Fibroblast of skin of right quadriceps (primary cell): ENCODE data around the gene NALCN.

Experiments used
- DNase-seq: peaks from one replicate; pipeline ENCODE4 v3.0.0-alpha.2; 2013

NALCN gene

GRCh38 chr13:101412076-101412475, 4.2 kb downstream of the NALCN start:
- DNase-seq, result no peak

- DNase-seq, result no peak
Observed at GRCh38 chr13:101408992-101409656, 7.2 kb downstream of the NALCN start.

DNA sequence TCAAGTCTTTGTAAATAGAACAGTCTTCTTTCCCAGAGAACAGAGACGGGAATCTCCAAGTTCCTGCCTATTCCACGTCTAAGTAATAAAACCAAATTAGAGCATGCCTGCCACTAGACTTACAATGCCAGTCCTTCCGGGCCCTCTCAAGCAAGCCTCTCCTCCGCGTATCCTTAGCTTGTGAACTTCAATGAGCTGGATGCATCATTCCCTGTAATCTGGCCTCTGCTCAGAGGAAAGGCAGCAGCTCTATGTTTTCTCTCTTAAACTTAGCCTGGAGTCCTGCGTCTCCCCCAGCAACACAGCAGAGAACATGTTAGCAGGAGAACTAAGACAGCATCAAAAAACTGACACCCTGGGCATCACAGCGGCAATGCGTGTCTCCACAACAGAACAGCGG, 8.2 kb downstream of the NALCN start:
- DNase-seq, result no peak

GRCh38 chr13:101406791-101407190, 9.5 kb downstream of the NALCN start:
- peak; percentile 37 for DNase-seq

DNA sequence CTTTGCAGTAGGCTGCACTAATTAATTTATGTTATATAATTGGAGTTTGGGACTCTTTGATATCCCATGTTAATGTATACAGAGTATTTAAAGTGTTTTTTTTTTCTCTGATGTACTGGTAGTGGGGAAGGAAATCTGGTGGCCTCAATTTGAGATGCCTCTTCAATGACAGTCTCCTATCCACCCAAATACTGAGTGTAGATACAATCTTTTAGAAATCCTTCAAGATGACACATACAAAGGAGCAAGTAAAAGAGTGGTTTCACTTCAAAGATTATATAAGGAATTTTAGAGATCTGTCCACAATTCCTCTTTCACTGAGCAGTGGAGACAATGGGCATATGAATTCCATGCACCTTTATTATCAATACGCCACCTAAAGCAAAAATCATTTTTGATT, 15.1 kb downstream of the NALCN start:
- peak; percentile 28 for DNase-seq

DNA sequence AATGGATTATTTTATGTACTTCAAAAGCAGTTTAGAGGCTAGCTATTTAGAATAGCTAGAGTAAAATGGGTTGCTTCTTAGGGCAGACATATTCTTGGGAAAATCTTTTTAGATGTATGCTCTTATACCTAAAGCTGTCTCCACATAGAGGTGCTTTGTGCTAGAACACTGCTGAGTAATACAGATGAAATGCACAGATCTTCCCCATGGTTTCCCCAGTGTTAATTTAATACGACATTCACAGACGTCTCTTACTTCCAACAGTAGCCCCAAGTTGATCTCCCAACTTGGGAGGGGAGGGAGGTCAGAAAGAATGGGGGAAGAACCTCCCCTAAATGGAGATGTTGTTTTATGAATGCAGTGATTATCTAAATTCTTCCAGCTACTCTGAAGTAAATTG, 16.9 kb downstream of the NALCN start:
- DNase-seq, result peak; percentile 42

- DNase-seq, result peak; percentile 80
Observed at GRCh38 chr13:101398920-101399319, 17.4 kb downstream of the NALCN start.

- peak; percentile 74 for DNase-seq
Observed at GRCh38 chr13:101398191-101398590, 18.1 kb downstream of the NALCN start.

DNA sequence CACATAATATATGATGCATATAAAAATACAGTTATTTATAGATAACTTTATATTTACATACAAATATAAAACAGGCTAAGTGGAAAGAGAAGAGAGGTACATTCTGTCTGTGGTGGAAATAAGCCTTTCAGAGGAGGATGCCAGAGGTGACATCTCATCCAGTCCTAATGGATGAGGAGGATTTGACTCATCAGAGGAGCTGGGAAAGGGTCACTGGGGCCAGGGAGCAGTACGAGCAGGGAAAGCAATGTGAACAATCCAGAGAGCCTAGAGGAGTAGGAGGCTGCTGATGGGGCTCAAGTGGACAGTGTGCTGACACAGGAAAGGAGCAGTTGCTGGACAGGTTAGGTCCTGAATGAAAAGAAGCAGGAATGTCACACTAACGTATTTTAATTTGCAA, 18.6 kb downstream of the NALCN start:
- DNase-seq, result peak; percentile 84

GRCh38 chr13:101394605-101395004, 21.7 kb downstream of the NALCN start:
- DNase-seq, result no peak

DNA sequence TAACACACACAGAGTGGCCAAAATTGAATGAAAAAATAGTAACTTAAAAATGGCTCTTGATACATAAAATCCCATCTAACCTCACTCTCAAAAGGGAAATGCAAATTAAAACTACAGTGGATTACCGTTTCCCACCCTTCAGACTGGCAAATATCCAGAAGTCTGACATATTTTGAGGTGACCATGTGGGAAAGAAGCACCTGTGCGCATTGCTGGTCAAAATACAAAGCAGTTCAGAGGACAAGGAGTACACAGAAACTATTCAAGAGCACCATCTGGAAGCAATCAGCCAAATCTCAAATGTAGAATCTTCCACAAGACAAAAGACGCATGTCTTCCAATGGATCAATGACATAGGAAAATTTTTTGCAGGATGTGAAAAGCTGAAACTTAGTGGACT, 23.2 kb downstream of the NALCN start:
- no peak for DNase-seq

DNA sequence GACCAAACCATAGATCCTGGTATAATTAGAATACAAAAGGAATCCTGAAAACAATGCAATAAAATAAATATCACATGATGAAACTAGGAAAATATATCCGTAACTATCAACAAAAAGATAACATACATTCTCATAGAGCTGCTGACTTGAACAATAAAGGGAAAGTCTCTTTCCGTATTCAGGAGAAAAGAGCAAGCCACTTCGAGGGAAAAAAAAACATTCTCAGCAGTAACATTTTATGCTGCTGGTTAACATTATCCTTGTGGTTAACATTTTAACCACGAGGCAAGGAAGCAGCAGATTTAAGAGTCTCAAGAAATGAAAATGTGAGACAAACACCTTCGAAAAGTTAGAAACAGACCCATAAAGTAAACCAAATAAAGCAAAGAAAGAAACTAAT, 25.8 kb downstream of the NALCN start:
- peak; percentile 61 for DNase-seq

DNA sequence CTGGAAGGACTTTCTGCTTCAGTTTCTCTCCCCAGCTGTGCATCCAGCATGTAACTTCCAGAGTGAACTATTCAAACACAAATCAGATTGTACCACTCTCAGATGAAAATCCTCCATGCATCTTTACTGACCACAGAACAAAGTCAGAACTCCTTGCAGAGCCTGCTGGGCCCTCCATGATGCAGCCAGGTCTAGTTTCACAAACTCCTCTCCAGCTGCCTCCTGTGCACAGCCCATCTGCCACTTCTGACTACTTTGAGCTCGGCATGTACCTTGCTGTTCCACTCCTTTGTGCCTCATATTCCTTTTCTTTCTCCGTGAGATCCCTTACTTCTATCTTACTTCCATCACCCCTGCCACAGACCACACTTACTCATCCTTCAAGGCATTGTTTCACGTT, 31.4 kb downstream of the NALCN start:
- no peak for DNase-seq

DNA sequence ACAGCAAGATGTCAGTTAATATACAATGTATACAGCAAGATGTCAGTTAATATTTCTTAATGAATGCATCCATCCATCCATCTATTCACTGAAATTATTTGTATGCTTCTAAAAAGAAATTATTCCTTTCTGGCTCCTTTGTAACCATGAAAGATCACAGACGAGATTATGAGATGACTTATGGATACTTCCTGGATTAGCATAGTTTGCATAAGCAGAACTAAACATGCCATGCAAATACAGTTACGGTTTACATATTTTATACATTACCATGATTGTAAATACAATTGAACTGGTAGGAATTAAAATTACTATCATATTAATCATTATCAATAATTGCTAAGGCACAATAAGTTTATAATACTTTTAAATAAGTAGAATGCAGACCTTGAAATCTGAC, 32.7 kb downstream of the NALCN start:
- DNase-seq, result peak; percentile 17

DNA sequence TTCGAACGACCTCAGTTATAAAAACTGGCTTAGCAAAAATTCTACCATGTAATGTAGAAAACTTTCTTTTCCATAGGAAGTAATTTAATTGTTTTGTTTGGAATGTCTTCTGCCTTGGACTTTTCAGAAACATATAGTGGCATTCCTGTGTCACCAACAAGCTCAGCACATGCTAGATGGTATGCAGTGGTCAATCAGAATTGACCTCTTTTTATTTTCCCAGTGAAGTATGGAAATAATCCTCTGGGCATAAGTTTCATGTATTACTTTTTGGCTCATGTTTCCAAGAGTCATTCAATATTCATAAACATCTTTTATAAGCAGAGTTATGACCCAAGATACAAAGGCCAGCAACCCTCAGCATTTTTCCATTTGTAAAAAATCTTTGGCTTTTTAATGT, 33.6 kb downstream of the NALCN start:
- no peak for DNase-seq

GRCh38 chr13:101382086-101382485, 34.2 kb downstream of the NALCN start:
- no peak for DNase-seq

DNA sequence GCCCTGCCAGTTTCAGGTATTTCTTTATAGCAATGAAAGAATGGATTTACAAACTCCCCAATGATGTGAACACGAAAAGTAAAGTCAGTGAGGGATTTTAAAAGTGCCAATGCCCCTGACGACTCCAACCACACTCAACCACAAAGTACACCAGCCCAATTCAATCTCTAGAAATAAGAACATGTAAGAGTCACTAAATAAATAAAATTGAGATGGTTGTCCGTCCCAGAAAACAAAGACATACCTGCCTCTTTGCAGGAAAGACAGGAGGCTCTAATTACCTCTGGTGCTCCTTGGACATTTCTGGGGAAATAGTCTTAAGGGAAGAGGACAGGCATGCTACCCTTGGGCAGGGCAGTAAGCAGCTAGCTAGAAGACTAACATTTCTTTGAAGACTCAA, 55.8 kb downstream of the NALCN start:
- DNase-seq, result no peak

DNA sequence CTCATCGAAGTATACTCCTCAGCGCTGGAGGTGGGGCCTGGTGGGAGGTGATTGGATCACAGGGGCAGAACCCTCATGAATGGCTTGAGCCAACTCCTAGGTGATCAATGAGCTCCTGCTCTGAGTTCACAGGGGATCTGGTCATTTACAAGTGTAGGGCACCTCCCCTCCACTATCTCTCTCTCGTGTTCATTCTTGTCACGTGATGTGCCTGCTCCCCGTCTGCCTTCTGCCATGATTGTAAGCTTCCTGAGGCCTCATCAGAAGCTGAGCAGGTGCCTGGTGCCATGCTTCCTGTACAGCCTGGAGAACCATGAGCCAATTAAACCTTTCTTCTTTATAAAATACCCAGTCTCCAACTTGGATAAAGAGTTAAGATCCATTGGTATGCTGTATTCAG, 61.4 kb downstream of the NALCN start:
- DNase-seq, result no peak

DNA sequence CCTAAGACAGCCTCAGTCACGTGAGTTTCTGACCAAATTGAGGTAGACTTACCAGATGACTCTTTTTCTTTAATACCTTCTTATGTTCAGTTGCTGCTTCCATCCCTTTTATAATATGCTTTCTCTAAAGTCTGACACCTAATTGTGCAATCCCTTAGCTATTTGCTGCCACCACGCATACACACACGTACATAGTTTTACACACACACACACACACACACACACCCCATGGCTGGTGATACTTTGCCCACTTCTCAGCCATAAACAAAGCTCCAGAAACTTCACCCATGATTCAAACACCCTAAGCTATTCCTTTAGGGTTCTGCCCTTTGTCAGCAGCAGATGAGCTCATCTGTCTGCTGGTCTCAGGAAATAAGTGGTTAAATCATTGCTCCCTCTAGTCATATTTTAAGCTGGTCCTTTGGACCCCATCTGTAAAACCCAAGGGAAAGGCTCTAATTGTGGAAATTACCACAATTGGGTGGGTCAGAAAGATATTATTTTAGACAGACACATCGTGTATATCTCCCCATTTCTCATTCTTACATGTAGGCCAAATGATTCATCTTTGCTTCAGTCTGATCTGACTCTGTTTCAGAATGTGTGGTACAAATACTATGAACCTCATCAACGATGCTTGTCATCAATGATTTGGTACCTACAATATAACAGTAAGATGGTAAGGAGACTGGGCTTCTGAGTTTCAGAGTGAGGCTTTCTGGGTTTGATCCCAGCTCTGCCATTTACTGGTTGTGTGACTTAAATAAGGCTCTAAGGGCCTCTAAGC, 69.2 kb downstream of the NALCN start:
- peak; percentile 50 for DNase-seq

DNA sequence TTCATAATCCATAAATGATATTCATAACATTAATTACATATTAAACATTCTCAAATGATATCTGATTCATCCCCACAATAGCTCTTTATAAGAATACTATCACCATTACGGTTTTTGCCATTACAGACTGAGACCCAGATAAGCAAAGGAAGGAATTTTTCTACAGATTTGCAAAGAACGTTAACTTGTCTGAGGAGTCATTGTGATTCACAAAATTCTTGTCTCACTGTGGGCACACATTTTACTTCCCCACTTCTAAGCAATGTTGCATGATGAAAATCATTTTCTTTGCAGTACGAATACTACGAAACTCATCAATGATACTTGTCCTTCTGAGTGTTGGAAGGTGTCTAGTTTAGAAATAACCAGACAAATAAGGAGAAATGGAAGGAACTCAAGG, 70.1 kb downstream of the NALCN start:
- no peak for DNase-seq

DNA sequence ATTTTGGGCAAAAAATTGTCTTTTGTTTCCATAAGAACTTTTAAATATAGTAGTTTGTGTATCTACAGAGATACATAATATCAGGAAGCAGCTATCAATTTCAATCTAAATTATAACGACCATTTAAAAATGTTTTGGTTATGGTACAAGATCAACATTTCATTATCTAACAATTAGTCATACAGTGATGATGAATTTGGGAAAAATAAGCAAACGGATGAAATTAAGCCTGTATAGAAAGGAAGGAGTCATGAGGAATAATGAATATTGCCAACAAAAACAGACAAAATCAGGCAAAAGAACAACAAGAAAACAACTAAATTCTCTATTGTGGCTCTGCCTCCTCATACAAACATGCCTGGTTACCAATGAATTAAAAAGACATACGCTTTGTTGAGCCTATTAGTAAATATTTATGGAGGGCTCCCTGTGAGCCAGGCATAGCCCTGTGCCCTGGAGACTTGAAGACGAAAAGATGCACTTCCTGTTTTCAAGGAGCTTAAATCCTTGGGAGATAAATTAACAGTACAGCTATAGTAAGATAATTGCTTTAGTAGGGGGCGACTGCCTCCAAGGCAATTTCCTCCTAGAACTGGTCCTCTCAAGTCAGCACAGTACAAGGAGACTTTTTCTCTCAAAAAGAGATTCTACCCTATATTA, 73.0 kb downstream of the NALCN start:
- no peak for DNase-seq

DNA sequence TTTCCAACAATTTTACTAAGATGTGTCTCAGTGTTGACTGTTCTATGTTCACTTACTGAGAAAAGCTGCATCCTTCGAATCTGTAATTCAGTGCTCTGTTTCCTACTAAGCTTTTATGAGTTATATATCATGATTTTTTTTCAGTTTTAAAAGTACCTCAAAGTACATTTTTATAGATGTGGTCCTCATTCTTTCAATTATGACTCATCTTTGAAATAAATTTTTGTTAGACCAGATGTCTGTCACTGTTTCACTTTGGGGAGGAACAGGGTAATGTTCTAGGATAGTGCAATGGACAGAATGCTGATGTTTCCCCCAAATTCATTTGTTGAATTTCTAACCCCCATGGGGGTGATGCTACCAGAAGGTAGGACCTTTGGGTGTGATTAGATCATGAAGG, 74.8 kb downstream of the NALCN start:
- DNase-seq, result peak; percentile 39

DNA sequence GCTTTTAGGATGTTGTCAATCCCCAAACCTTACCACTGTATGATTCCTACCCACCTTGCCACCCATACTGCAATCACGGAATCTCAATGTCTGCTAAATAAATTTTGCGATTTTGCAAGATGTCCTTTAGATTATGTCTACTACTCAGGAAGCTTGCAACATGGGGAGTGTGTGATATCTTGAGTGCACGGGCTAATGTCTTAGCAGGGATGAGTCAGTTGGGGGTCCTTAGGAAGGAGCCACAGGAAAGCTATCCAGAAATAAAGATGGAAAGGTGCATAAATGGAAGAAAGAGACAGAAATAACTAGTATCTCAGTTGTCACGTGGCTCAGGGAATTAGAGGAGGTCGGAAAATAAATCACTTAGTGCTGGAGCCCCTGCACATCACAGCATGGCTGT, 77.1 kb downstream of the NALCN start:
- no peak for DNase-seq

- DNase-seq, result no peak
Observed at GRCh38 chr13:101332583-101332982, 83.7 kb downstream of the NALCN start.
